ENCODE data around the gene TYRO3.

The TYRO3 gene

DNA sequence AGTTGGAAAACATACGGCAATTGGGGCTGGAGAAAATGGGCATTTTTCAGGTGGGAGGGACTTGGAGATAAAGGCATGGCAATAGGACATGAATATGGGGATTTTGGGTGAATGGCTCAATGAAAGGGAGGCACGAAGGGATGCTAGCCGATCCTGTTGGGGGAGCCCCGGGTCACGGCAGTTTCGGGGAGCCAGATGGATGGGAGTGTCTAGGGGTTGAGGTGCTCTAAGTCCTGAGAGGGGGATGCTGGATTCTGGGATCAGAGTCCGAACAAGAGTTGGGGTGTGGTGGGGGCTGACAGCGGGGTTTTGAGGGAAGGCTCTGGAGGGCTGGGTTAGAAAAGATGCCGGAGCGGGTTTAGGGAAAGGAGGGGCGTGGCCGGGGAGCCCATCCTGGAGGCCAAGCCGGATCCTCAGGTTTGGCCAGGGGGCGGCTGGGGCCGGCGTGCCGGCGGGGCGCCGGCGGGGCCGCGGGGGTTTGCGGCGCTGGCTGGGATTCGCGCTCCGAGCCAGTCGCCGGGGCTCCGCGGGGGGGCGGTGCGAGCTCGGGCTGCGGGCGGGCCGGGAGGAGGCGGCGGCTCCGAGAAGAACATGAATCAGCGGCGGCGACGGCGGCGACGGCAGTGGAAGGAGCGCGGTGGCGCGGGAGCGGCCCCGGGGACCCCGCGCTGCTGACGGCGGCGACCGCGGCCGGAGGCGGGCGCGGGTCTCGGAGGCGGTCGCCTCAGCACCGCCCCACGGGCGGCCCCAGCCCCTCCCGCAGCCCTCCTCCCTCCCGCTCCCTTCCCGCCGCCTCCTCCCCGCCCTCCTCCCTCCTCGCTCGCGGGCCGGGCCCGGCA, at the start of gene TYRO3:
Gene TYRO3, plus strand, starts transcription at position 813 of the 839 bp plus-strand sequence. CDS start 46 bp downstream, outside the sequence.
- TF ChIP-seq Cebpa-rat (IDR thresholded peaks at IDR 0.05) = no peak
- Histone ChIP-seq H3K9ac (peak within 1 kb of the TSS; percentile 65 to 79 (median 77)), H3K9me3 (replicated peaks in 1 of 11) (no peaks in the 10 kb centered on the region), H3K27me3 (peaks cover 10 to 31% (median 24%) of the 10 kb centered on the region in 11 experiments; a peak in 21 of 22 replicates), H3K27ac (peak within 1 kb of the TSS in 10 of 11 experiments; percentile 23 to 71 (median 60); a peak in 18 of 22 replicates), H3K4me2 (peak within 1 kb of the TSS; percentile 90 to 99 (median 99)), H3K36me3 (peaks cover 0 to 6% (median 0%) of the 10 kb centered on the region in 11 experiments; a peak in 1 of 22 replicates), H4K20me1 (peaks cover 0 to 26% (median 3%) of the 10 kb centered on the region in 11 experiments; a peak in 6 of 22 replicates), H3K4me1 (peaks cover 41 to 78% (median 71%) of the 10 kb centered on the region in 10 experiments), H3K4me3 (peak within 1 kb of the TSS; percentile 62 to 77 (median 68))

DNA sequence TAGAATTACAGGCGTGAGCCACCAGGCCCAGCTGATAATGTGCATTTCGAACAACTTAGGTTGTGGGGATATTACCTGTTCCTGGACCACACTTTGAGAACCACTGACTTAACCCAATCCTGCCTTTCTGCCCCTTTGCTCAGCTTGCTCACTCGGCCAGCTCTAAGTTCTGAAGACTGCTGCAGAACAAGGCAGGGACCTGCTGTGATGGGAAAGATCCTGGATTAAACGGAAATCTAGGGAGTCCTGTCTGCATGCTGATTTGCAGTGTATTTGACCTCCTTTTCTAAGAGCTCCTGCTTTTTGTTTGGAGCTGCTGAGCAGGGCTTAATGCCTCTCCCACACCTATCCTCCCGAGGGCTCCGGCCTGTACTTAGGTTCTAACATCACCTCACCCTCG, 48.3 kb upstream of the TYRO3 start:
- peaks cover 0 to 4% (median 0%) of the 10 kb centered on the region in 11 experiments; a peak in 1 of 22 replicates for H3K36me3 ChIP-seq
- H3K27me3 ChIP-seq = peaks cover 26 to 39% (median 35%) of the 10 kb centered on the region in 11 experiments
- no peak overlapping the region for H3K4me3 ChIP-seq
- H3K27ac ChIP-seq = no peak overlapping the region
- no peak for TF ChIP-seq Cebpa-rat (IDR thresholded peaks at IDR 0.05)
- no peaks in the 10 kb centered on the region for H3K9me3 ChIP-seq (replicated peaks in 1 of 11)
- peaks cover 21 to 40% (median 34%) of the 10 kb centered on the region in 10 experiments for H3K4me1 ChIP-seq
- H3K9ac ChIP-seq = no peak overlapping the region
- peaks cover 0 to 35% (median 10%) of the 10 kb centered on the region in 11 experiments; a peak in 13 of 22 replicates for H4K20me1 ChIP-seq
- H3K4me2 ChIP-seq = peak overlapping the region in 2 of 11 experiments; percentile 46 to 98; a peak in 4 of 22 replicates

DNA sequence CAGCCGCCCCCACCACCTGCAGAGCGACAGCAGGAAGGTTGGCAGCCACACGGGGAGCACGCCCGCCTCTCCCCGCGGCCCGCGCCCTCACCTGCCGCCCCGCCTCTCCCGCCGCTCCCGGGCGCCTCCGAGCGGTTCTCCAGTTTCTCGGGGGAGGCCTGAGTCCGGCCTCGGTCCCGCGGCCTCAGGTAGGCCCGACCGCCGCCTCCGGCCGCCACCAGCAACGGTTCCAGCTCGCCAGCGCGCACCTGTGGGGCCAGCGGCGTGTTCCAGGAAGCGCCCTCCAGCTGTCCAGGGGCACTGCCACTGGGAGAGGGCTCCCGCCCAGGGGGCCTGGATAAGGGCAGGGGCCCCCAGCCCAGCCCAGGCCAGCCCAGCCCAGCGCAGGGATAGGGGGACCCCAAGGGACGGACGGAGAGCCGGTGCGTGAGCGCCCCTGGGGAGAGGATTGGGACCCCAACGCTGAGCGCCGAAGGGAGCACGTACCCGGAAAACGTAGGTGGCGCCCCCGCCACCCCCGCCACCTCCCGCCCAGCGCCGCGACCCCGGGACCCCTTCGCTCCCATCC, 47.6 kb upstream of the TYRO3 start:
- TF ChIP-seq Cebpa-rat (IDR thresholded peaks at IDR 0.05) = no peak
- Histone ChIP-seq H4K20me1 (peaks cover 0 to 35% (median 10%) of the 10 kb centered on the region in 11 experiments; a peak in 13 of 22 replicates), H3K36me3 (peaks cover 0 to 4% (median 0%) of the 10 kb centered on the region in 11 experiments; a peak in 2 of 22 replicates), H3K27me3 (peaks cover 26 to 39% (median 35%) of the 10 kb centered on the region in 11 experiments), H3K4me2 (peak overlapping the region in 9 of 11 experiments; percentile 36 to 100 (median 99); a peak in 16 of 22 replicates), H3K27ac (no peak overlapping the region), H3K4me1 (peaks cover 21 to 40% (median 34%) of the 10 kb centered on the region in 10 experiments), H3K9ac (no peak overlapping the region), H3K9me3 (replicated peaks in 1 of 11) (no peaks in the 10 kb centered on the region), H3K4me3 (peak overlapping the region in 1 of 10 experiments; percentile 71; a peak in 3 of 20 replicates)

DNA sequence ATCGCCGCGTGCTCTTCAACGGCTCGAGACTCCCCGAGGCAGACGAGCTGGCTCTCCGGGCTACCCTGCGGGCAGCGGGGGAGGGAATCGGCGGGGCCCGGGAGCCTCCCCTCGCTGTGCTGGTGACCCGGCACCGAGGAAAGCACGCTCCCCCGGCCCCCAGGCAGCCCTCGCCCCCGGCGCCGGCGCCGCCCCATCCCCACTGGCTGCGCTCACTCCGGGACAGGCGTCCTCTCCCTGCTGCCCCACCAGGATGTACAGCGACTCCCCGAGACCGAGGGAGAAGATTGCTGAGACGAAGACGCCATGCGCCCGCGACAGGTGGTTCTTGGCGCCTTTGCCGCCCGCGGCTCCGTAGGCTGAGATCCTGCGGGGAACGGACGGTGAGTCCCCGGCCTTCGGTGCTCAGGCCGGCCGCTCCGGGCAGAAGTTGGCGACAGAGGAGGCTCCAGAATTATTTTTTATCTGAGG, 47.1 kb upstream of the TYRO3 start:
- Histone ChIP-seq H3K4me1 (peaks cover 21 to 40% (median 34%) of the 10 kb centered on the region in 10 experiments), H3K27ac (no peak overlapping the region), H3K4me2 (peak overlapping the region; percentile 94 to 100 (median 99)), H3K36me3 (peaks cover 0 to 8% (median 0%) of the 10 kb centered on the region in 11 experiments; a peak in 6 of 22 replicates), H3K9ac (0 out of 22 replicates have a peak overlapping the region, but pooled peaks of 2 of the 11 experiments have one; percentile 51 to 67), H3K4me3 (peak overlapping the region; percentile 47 to 71 (median 58); a peak in 15 of 20 replicates), H3K9me3 (replicated peaks in 1 of 11) (no peaks in the 10 kb centered on the region), H3K27me3 (peaks cover 26 to 39% (median 35%) of the 10 kb centered on the region in 11 experiments), H4K20me1 (peaks cover 0 to 34% (median 10%) of the 10 kb centered on the region in 11 experiments; a peak in 13 of 22 replicates)
- TF ChIP-seq Cebpa-rat (IDR thresholded peaks at IDR 0.05) = no peak

DNA sequence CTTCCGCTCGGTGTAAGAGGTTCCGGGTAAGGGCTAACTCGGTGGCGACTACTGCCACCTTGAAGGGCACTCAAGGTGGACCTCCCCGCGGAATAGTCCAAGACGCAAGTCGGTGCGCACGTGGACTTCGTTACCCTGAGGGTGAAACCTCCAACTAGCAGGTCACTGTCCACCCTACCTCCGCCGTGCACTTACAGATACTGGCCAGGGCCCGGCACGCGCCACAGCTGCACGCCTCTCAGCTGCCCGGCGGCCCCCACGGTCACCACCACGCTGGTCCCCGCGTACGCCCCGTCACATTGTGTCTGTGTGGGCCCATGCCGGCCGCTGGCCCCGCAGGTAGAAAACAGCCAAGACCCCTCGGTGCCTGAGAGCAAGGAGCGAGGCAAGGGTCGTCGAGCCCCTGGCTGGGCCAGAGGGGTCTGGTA, 46.5 kb upstream of the TYRO3 start:
- Histone ChIP-seq H3K27ac (peak overlapping the region in 4 of 11 experiments; percentile 18 to 65 (median 40); a peak in 6 of 22 replicates), H3K36me3 (peaks cover 0 to 14% (median 5%) of the 10 kb centered on the region in 11 experiments; a peak in 11 of 22 replicates), H3K9me3 (replicated peaks in 1 of 11) (no peaks in the 10 kb centered on the region), H3K4me3 (peak overlapping the region; percentile 47 to 71 (median 58)), H3K27me3 (peaks cover 26 to 39% (median 35%) of the 10 kb centered on the region in 11 experiments), H4K20me1 (peaks cover 0 to 34% (median 10%) of the 10 kb centered on the region in 11 experiments; a peak in 13 of 22 replicates), H3K4me2 (peak overlapping the region; percentile 94 to 100 (median 99)), H3K4me1 (peaks cover 21 to 42% (median 34%) of the 10 kb centered on the region in 10 experiments), H3K9ac (peak overlapping the region in 10 of 11 experiments; percentile 43 to 67 (median 56); a peak in 18 of 22 replicates)
- no peak for TF ChIP-seq Cebpa-rat (IDR thresholded peaks at IDR 0.05)

DNA sequence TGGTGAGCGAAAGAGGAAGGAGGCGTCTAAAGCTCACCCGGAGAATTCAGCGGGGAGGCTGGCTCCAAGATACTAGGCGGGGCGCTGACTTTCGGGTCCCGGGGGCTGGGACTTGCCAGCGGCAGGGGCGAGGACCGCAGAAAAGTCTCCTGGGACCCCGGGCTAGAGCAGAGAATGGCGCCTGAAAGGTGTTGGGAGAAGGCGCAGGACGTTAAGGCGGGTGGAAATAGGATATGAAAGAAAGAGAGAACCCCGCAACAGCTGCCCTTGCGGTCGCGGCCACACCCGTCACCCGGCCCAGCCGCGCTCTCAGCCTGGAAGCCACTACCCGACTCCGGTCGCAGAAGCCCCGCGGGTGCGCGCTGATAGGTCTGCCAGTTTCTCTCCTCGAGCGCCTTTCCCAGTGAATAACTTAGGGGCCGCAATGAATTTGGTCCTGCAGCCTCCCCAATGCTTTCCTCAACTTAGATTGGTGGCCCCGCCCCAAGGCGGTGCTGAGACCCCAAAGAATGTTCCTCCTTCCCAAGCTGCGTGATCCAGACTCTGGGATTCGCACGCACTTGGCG, 46.0 kb upstream of the TYRO3 start:
- peak overlapping the region; percentile 47 to 71 (median 58) for H3K4me3 ChIP-seq

DNA sequence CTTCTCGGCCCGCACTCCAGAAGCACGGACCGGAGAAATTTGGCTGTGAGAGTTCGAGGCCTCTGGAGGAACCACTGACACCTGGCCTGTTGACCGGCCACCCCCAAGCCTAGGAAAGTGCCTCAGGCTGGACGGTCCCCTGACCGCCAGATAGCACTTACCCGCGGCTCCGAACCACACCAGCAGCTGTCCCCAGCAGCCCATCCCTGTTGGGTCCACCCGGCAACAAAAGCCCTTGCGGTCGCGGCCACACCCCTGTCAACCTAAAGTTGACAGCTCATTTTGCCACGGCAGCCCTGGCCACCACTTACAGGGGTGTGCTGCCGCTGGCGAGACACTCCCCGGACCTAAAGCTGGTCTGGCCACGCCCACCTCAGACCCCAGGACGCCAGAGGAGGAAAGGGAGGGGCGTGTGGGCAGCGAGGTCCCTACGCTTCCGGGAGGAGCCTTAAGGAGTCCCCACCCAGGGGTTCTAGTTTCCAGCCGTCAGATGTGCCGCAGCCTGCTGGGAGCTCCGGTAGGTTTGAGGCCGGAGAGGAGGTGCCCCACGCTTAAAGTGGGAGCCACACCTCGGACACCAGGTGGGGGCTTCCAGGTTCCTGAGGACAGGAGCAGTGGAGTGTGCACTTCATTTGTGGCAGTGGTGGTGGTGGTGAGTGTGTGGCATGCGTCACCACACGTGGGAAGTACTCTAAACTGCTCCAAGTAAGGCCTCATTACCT, 45.3 kb upstream of the TYRO3 start, which contains the start of gene LTK:
Gene LTK, minus strand, starts transcription at position 322 of the 722 bp plus-strand sequence. Its CDS starts 118 bp downstream, at position 204.
- no peaks in the 10 kb centered on the region for H3K9me3 ChIP-seq (replicated peaks in 1 of 11)
- H3K4me2 ChIP-seq = peak within 1 kb of the TSS; percentile 94 to 100 (median 99)
- H3K27me3 ChIP-seq = peaks cover 26 to 39% (median 35%) of the 10 kb centered on the region in 11 experiments
- H3K36me3 ChIP-seq = peaks cover 0 to 25% (median 12%) of the 10 kb centered on the region in 11 experiments; a peak in 13 of 22 replicates
- peaks cover 0 to 33% (median 10%) of the 10 kb centered on the region in 11 experiments; a peak in 13 of 22 replicates for H4K20me1 ChIP-seq
- peak within 1 kb of the TSS; percentile 47 to 71 (median 58) for H3K4me3 ChIP-seq
- H3K4me1 ChIP-seq = peaks cover 21 to 51% (median 34%) of the 10 kb centered on the region in 10 experiments
- H3K27ac ChIP-seq = peak within 1 kb of the TSS in 6 of 11 experiments; percentile 18 to 65 (median 55); a peak in 11 of 22 replicates
- H3K9ac ChIP-seq = peak within 1 kb of the TSS in 10 of 11 experiments; percentile 43 to 67 (median 56); a peak in 19 of 22 replicates
- TF ChIP-seq Cebpa-rat (IDR thresholded peaks at IDR 0.05) = no peak

More for the DNA sequence above, 46.0 kb upstream of the TYRO3 start:
- Histone ChIP-seq H3K4me2 (peak overlapping the region; percentile 94 to 100 (median 99)), H4K20me1 (peaks cover 0 to 34% (median 10%) of the 10 kb centered on the region in 11 experiments; a peak in 13 of 22 replicates), H3K9ac (peak overlapping the region in 10 of 11 experiments; percentile 43 to 67 (median 56); a peak in 19 of 22 replicates), H3K36me3 (peaks cover 0 to 19% (median 10%) of the 10 kb centered on the region in 11 experiments; a peak in 13 of 22 replicates), H3K4me1 (peaks cover 21 to 47% (median 34%) of the 10 kb centered on the region in 10 experiments), H3K9me3 (replicated peaks in 1 of 11) (no peaks in the 10 kb centered on the region), H3K27me3 (peaks cover 26 to 39% (median 35%) of the 10 kb centered on the region in 11 experiments), H3K27ac (peak overlapping the region in 6 of 11 experiments; percentile 18 to 65 (median 55); a peak in 11 of 22 replicates)
- TF ChIP-seq Cebpa-rat (IDR thresholded peaks at IDR 0.05) = no peak
